ENCODE results near the gene IQGAP3. TPM values are rescaled to one million over a fixed set of nuclear protein-coding genes. Genes with fewer than 3 reads are reported as not detected.

Gene IQGAP3
- total RNA-seq, 1 donor from 2014 or later = 11.2 TPM

- Mint-ChIP-seq H3K27ac (peak overlapping the region; percentile 41), H3K36me3 (ENCODE audit: low read depth) (peaks cover 71% of the 10 kb centered on the region), H3K27me3 (no peaks in the 10 kb centered on the region), H3K9me3 (no peaks in the 10 kb centered on the region), H3K4me3 (no peak overlapping the region), H3K4me1 (peaks cover 33% of the 10 kb centered on the region)
- DNase-seq = no peak
- intact Hi-C loops (cut with micrococcal nuclease) = no loop called here
Observed at GRCh38 chr1:156475568-156476500, 96.5 kb downstream of the IQGAP3 start.

Other genes with a start within 250 kb of the IQGAP3 start
- gene CCT3, start 234.3 kb downstream of the IQGAP3 start, total RNA-seq = 623 TPM in 2 replicates
- gene TSACC, start 234.0 kb downstream of the IQGAP3 start, total RNA-seq = 0.47 and 0.82 TPM in 2 replicates
- not detected in 2 replicates for gene RHBG, start 203.4 kb downstream of the IQGAP3 start, total RNA-seq
- 29.7 and 29.8 TPM in 2 replicates for gene MEF2D, start 71.8 kb downstream of the IQGAP3 start, total RNA-seq
- 4.6 and 5.4 TPM in 2 replicates for gene TTC24, start 7.2 kb upstream of the IQGAP3 start, total RNA-seq
- 84.1 and 90.2 TPM in 2 replicates for gene NAXE, start 19.2 kb upstream of the IQGAP3 start, total RNA-seq
- 99.0 and 99.2 TPM in 2 replicates for gene GPATCH4, start 28.9 kb upstream of the IQGAP3 start, total RNA-seq
- not detected in 2 replicates for gene HAPLN2, start 46.9 kb upstream of the IQGAP3 start, total RNA-seq
- gene BCAN, start 69.6 kb upstream of the IQGAP3 start, total RNA-seq = not detected in 2 replicates
- 0.05 TPM in 2 replicates for gene NES, start 104.8 kb upstream of the IQGAP3 start, total RNA-seq
- 0.62 and 1.4 TPM in 2 replicates for gene CRABP2, start 133.0 kb upstream of the IQGAP3 start, total RNA-seq
- gene METTL25B, start 155.9 kb upstream of the IQGAP3 start, total RNA-seq = 35.9 and 40.5 TPM in 2 replicates
- 75.4 and 83.1 TPM in 2 replicates for gene ISG20L2, start 156.2 kb upstream of the IQGAP3 start, total RNA-seq
- gene MRPL24, start 168.5 kb upstream of the IQGAP3 start, total RNA-seq = 134 and 135 TPM in 2 replicates
- 360 and 367 TPM in 2 replicates for gene HDGF, start 179.1 kb upstream of the IQGAP3 start, total RNA-seq
- gene PRCC, start 195.0 kb upstream of the IQGAP3 start, total RNA-seq = 106 and 120 TPM in 2 replicates
- gene SH2D2A, start 244.3 kb upstream of the IQGAP3 start, total RNA-seq = 277 and 282 TPM in 2 replicates